Left ventricle myocardium inferior (tissue), 1 donor: ENCODE data around the gene OXTR. TPM values are rescaled to one million over a fixed set of nuclear protein-coding genes. Genes with fewer than 3 reads are reported as not detected.

Experiments
- DNase-seq: peaks from one replicate; pipeline ENCODE4 v3.0.0-alpha.2; 2020
- H3K27ac ChIP-seq: fragments of 200-600 bp; replicated peaks from 2 replicates; pipeline ENCODE4 v1.8.0; 2021
- H3K27me3 ChIP-seq: fragments of 200-600 bp; 2 replicates; pipeline ENCODE4 v1.8.0; 2021; ENCODE audit warnings: low read depth
- H3K36me3 ChIP-seq: fragments of 200-600 bp; 2 replicates; pipeline ENCODE4 v1.8.0; 2021
- H3K4me1 ChIP-seq: fragments of 200-600 bp; 2 replicates; pipeline ENCODE4 v1.8.0; 2021
- H3K4me3 ChIP-seq: fragments of 200-600 bp; 2 replicates; pipeline ENCODE4 v1.8.0; 2021; ENCODE audit warnings: mild to moderate bottlenecking, moderate library complexity
- H3K9me3 ChIP-seq: fragments of 200-600 bp; replicated peaks from 2 replicates; pipeline ENCODE4 v1.8.0; 2021
- CTCF ChIP-seq: fragments of 200-600 bp; IDR thresholded peaks from 2 replicates; pipeline ENCODE4 v1.8.0; 2021; ENCODE audit warnings: antibody characterized with exemption, mild to moderate bottlenecking, borderline replicate concordance
- intact Hi-C: fragments of 100-400 bp; cut with micrococcal nuclease; formaldehyde crosslinking; loops from one replicate; pipeline ENCODE4 v1.11.0; 2022
- total RNA-seq: library from RNA; stranded (reverse); fragmentation: NEBNext Ultra II Directional; extraction: Animal tissue kit (Norgen Biotek cat#: 25700); gene quantifications from one replicate; pipeline ENCODE4 v1.2.1, GENCODE V29; 2021
- donor health status: DM: no; HTN: yes; CAD: no; lungs with severe emphysema.

Gene OXTR
- total RNA-seq, 1 donor from 2014 or later, result 0.14 TPM

GRCh38 chr3:8709801-8710507, 59.5 kb downstream of the OXTR start:
- no peaks in the 10 kb centered on the region for H3K36me3 ChIP-seq
- H3K4me1 ChIP-seq, result peaks cover 8% of the 10 kb centered on the region
- peaks cover 16% of the 10 kb centered on the region for H3K9me3 ChIP-seq
- no peak for TF ChIP-seq CTCF
- intact Hi-C loops, result no loop called here
- H3K27me3 ChIP-seq, result no peaks in the 10 kb centered on the region
- DNase-seq, result no peak
- no peak overlapping the region for H3K4me3 ChIP-seq
- no peak overlapping the region for H3K27ac ChIP-seq

GRCh38 chr3:8709287-8709686, 60.1 kb downstream of the OXTR start:
- H3K27me3 ChIP-seq, result no peaks in the 10 kb centered on the region

GRCh38 chr3:8705575-8705974, 63.8 kb downstream of the OXTR start:
- peaks cover 18% of the 10 kb centered on the region for H3K9me3 ChIP-seq

More at GRCh38 chr3:8709287-8709686, 60.1 kb downstream of the OXTR start:
- Histone ChIP-seq H3K4me1 (peaks cover 8% of the 10 kb centered on the region), H3K27ac (no peak overlapping the region), H3K9me3 (peaks cover 18% of the 10 kb centered on the region), H3K4me3 (no peak overlapping the region), H3K36me3 (no peaks in the 10 kb centered on the region)
- intact Hi-C loops, result no loop called here
- no peak for TF ChIP-seq CTCF
- no peak for DNase-seq

GRCh38 chr3:8702560-8702959, 66.9 kb downstream of the OXTR start:
- H3K4me3 ChIP-seq, result no peak overlapping the region
- H3K4me1 ChIP-seq, result no peaks in the 10 kb centered on the region
- no peak for DNase-seq
- no peak overlapping the region for H3K27ac ChIP-seq
- peaks cover 33% of the 10 kb centered on the region for H3K9me3 ChIP-seq
- no peaks in the 10 kb centered on the region for H3K36me3 ChIP-seq
- no peak for TF ChIP-seq CTCF
- intact Hi-C loops, result no loop called here
- H3K27me3 ChIP-seq, result no peaks in the 10 kb centered on the region

More at GRCh38 chr3:8705575-8705974, 63.8 kb downstream of the OXTR start:
- DNase-seq, result no peak
- Histone ChIP-seq H3K27ac (no peak overlapping the region), H3K36me3 (no peaks in the 10 kb centered on the region), H3K4me1 (no peaks in the 10 kb centered on the region), H3K27me3 (no peaks in the 10 kb centered on the region), H3K4me3 (no peak overlapping the region)
- intact Hi-C loops, result no loop called here
- TF ChIP-seq CTCF, result no peak

Other genes starting within 250 kb of the OXTR start
- 1.1 TPM for gene SSUH2, start 124.8 kb downstream of the OXTR start, total RNA-seq
- gene CAV3, start 35.8 kb downstream of the OXTR start, total RNA-seq, result 31.6 TPM
- 6.8 TPM for gene RAD18, start 193.9 kb upstream of the OXTR start, total RNA-seq